COLO668 (cell line): Measurements from ENCODE around the gene INO80.
A peak's percentile ranks its signal among the peaks of the same experiment; 100 is the strongest.

Experiments
- DNase-seq: peaks from one replicate; lab custom pipeline; 2025; ENCODE audit not compliant: unreplicated experiment; lab: John Stamatoyannopoulos, UW

The INO80 gene

DNA sequence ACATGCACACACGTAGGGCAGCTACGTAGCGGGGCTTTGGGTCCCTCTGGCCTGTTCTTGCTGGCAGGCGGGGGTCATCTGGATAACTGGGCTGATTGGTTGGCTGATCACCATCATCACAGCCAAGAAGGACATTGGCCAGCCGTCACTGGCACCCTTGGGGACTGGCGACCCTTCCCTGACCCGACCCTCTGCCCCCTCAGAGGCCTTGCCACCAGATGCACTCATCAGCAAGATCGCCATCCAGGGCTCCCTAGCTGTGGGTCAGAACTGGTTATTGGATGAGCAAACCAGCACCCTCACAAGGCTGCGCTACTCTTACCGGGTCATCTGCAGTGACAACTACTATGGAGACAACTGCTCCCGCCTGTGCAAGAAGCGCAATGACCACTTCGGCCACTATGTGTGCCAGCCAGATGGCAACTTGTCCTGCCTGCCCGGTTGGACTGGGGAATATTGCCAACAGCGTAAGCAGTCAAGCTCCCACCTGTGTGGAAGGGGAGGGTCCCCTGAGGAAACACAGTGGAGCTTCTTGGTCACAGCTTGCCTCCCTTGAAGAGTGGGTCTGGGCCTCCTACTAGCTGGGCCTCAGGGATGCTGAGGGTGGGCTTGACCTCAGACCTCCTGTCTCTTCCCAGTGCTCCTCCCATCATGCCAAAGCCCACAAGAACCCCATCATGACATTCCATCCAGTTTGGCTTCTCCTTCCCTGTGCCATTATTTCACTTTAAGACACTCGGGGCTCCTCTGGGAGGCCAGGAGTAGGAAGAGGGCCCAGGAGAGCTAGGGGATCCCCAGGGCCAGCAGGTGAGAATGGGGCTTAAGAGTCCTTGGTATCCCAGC is 184.6 kb downstream of the INO80 start:
- DNase-seq, result no peak

DNA sequence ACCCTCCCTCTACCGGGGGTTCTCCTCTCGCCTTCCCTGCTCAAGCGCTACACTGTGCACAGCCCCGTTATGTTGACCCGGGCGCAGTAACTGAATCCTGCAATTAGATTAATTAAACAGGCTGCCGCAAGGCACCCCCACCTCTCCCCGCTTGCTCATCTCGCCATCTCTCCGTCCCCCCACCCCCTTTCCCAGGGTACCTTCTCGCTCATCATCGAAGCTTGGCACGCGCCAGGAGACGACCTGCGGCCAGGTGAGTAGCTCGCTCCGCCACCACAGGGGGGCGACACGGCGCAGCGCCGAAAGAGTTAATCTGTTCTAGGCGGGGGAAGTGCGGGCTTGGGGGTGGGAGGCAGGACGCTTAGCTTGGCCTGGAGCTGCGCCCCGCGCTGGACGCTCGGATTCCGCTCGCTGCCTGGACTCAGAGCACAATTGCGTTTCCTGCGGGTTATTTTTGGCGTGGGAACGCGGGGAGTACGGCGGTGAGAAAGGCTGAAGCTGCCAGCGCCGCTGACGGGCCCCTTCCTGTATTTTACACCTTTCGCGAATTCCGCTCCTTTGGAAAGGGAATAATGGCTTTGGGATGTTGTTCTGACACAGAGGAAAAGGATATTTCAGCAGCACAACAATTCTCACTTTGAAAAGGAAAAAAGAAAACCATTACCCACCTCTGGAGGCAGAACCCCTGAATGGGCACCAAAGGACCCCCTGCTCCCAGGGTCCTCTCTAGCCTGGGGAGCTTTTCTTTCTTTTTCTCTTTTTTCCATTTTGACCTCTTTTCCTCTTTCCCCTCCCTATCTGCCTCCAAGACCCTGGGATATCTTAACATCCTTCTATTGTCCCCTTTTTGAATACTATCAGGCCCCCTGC is 185.4 kb downstream of the INO80 start:
- DNase-seq, result peak; percentile 91

DNA sequence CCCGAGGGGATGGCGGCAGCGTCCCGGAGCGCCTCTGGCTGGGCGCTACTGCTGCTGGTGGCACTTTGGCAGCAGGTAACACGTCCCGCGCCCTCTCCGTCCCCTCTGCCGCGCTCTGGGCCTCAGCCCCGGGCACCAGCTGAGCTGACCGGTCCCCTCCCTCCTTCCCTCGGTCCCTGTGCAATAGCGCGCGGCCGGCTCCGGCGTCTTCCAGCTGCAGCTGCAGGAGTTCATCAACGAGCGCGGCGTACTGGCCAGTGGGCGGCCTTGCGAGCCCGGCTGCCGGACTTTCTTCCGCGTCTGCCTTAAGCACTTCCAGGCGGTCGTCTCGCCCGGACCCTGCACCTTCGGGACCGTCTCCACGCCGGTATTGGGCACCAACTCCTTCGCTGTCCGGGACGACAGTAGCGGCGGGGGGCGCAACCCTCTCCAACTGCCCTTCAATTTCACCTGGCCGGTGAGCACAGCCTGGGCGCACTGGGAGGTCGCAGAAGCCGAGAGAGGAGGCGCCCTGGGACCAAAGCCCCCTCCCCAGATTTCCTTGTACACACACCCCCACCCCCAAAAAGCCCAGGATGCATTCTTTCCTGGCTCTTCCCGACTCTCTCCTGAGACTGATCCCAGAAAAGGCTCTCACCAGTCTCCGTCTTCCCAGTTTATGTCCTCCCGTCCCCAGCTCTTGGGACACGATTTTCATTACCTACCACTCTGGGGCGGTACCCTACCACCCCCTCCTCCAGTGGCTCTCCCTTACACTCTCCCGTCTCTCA is 186.2 kb downstream of the INO80 start:
- peak; percentile 74 for DNase-seq
